ENCODE measurements around the gene ZNF512. TPM values are rescaled to one million over a fixed set of nuclear protein-coding genes. Genes with fewer than 3 reads are reported as not detected.

Gene ZNF512
- polyA plus RNA-seq, 2 of the 4 experiments (the other 2 are of a cell fraction) = 25.3 to 55.4 TPM

- Histone ChIP-seq H3K4me2 (no peak overlapping the region), H3K4me1 (no peaks in the 10 kb centered on the region), H3K4me3 (no peak overlapping the region), H3K9me3 (peaks cover 5% of the 10 kb centered on the region; the same call in 2 of the 3 replicates), H3K27ac (no peak overlapping the region)
- TF ChIP-seq FOSB (CRISPR knock-in tag; IDR thresholded peaks at IDR 0.05) (no peak), NR3C1 (IDR thresholded peaks at IDR 0.05) (no peak), ELK1 (IDR thresholded peaks at IDR 0.05; ENCODE audit: low read depth, low read length) (no peak), RCOR1 (IDR thresholded peaks at IDR 0.05; ENCODE audit: low read depth, low read length) (no peak), ZNF302 (CRISPR knock-in tag; IDR thresholded peaks at IDR 0.05) (no peak), EP300 (IDR thresholded peaks at IDR 0.05) (no peak), HDAC2 (IDR thresholded peaks at IDR 0.05) (no peak), HEYL (CRISPR knock-in tag; IDR thresholded peaks at IDR 0.05) (no peak), POLR2A (IDR thresholded peaks at IDR 0.05; ENCODE audit: low read length) (no peak), SMC3 (IDR thresholded peaks at IDR 0.05) (no peak), RFX5 (IDR thresholded peaks at IDR 0.05) (no peak), CBX8 (IDR thresholded peaks at IDR 0.05) (no peak), KDM5A (IDR thresholded peaks at IDR 0.05) (no peak)
- no peak for FAIRE-seq
- no peak for ATAC-seq
- CTCF ChIA-PET = interaction anchor here (1.7 kb wide), 1 partner anchor 31 kb away, joined by 3 read pairs; no protein-coding TSS in a partner anchor
- POLR2A ChIA-PET = no interaction called here
- DNase-seq (ENCODE audit: low read depth in 1 of 2, low spot score in 1 of 2) = no peak
- WGBS (ENCODE audit: missing lambda C conversion rate) = 11% methylated on average over 2 of the region's 2 CpGs
These were observed 16.2 kb upstream of the ZNF512 start for GRCh38 chr2:27566628-27567027.

DNA sequence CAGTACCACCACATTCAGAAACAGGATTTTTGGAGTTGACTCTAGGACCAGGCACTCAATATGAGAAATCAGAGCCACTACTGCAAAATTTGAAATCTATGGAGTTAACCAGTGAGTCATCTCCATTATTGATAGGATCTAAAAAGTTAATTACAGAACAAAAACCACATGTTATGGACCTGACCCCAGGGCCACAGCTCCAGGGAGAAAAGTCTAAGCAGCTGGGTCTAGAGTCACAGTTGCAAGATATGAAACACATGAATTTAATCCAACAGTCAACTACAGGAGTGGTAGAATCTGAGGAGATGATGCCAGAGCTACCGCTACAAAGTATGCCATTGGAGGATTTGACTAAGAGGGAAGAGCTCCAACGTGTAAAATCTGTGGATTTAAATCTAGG is 13.4 kb upstream of the ZNF512 start:
- 43% methylated on average over 2 of the region's 2 CpGs for WGBS (ENCODE audit: missing lambda C conversion rate)
- CTCF ChIA-PET = interaction anchor here (0.7 to 1.2 kb wide), 3 partner anchors 17 to 282 kb away, joined by 3 to 5 read pairs (median 3); no protein-coding TSS in a partner anchor
- no peak overlapping the region for H3K4me3 ChIP-seq
- TF ChIP-seq ATOH8 (CRISPR knock-in tag; IDR thresholded peaks at IDR 0.05; ENCODE audit: low read depth) (no peak), TP53 (CRISPR knock-in tag; IDR thresholded peaks at IDR 0.05) (no peak), EP300 (IDR thresholded peaks at IDR 0.05) (no peak), BCL3 (IDR thresholded peaks at IDR 0.05) (no peak), MAZ (IDR thresholded peaks at IDR 0.05; ENCODE audit: borderline replicate concordance, low read depth, low read length) (no peak), RARB (CRISPR knock-in tag; IDR thresholded peaks at IDR 0.05) (no peak), KDM5A (IDR thresholded peaks at IDR 0.05) (no peak), GATA3 (IDR thresholded peaks at IDR 0.05; ENCODE audit: borderline replicate concordance) (no peak), RCOR1 (IDR thresholded peaks at IDR 0.05; ENCODE audit: low read depth, low read length) (no peak), NR3C1 (IDR thresholded peaks at IDR 0.05) (no peak), ZNF302 (CRISPR knock-in tag; IDR thresholded peaks at IDR 0.05) (no peak), EHF (CRISPR knock-in tag; IDR thresholded peaks at IDR 0.05) (no peak), POLR2AphosphoS2 (conservative IDR thresholded peaks at IDR 0.05; ENCODE audit: low read length) (no peak), PHF8 (IDR thresholded peaks at IDR 0.05; ENCODE audit: borderline replicate concordance, low read depth) (no peak), CBX2 (IDR thresholded peaks at IDR 0.05; ENCODE audit: borderline replicate concordance, low read depth) (no peak), RFX5 (IDR thresholded peaks at IDR 0.05) (no peak), CHD4 (IDR thresholded peaks at IDR 0.05; ENCODE audit: borderline replicate concordance) (no peak)
- TF ChIP-seq, protein P1, sequence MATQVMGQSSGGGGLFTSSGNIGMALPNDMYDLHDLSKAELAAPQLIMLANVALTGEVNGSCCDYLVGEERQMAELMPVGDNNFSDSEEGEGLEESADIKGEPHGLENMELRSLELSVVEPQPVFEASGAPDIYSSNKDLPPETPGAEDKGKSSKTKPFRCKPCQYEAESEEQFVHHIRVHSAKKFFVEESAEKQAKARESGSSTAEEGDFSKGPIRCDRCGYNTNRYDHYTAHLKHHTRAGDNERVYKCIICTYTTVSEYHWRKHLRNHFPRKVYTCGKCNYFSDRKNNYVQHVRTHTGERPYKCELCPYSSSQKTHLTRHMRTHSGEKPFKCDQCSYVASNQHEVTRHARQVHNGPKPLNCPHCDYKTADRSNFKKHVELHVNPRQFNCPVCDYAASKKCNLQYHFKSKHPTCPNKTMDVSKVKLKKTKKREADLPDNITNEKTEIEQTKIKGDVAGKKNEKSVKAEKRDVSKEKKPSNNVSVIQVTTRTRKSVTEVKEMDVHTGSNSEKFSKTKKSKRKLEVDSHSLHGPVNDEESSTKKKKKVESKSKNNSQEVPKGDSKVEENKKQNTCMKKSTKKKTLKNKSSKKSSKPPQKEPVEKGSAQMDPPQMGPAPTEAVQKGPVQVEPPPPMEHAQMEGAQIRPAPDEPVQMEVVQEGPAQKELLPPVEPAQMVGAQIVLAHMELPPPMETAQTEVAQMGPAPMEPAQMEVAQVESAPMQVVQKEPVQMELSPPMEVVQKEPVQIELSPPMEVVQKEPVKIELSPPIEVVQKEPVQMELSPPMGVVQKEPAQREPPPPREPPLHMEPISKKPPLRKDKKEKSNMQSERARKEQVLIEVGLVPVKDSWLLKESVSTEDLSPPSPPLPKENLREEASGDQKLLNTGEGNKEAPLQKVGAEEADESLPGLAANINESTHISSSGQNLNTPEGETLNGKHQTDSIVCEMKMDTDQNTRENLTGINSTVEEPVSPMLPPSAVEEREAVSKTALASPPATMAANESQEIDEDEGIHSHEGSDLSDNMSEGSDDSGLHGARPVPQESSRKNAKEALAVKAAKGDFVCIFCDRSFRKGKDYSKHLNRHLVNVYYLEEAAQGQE (IDR thresholded peaks at IDR 0.05) = no peak
- TF ChIP-seq, protein P2, sequence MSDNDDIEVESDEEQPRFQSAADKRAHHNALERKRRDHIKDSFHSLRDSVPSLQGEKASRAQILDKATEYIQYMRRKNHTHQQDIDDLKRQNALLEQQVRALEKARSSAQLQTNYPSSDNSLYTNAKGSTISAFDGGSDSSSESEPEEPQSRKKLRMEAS (IDR thresholded peaks at IDR 0.05) = no peak
- POLR2A ChIA-PET = interaction anchor here (1.1 kb wide), 1 partner anchor 10 kb away, joined by 3 read pairs; no protein-coding TSS in a partner anchor
- DNase-seq (ENCODE audit: low read depth in 1 of 2, low spot score in 1 of 2) (no peak), FAIRE-seq (no peak), ATAC-seq (no peak)
- H3K27ac ChIP-seq = no peak overlapping the region
- H3K4me1 ChIP-seq = no peaks in the 10 kb centered on the region
- H3K9me3 ChIP-seq = peaks cover 29% of the 10 kb centered on the region
- H3K4me2 ChIP-seq = no peak overlapping the region
